DMS79 treated with DMSO at 0.1 percent for 48 hours (cell line): ENCODE results near the gene C8A.
A peak's percentile ranks its signal among the peaks of the same experiment; 100 is the strongest.

Experiments
- DNase-seq: peaks from one replicate; lab custom pipeline; 2025; lab: John Stamatoyannopoulos, UW

C8A gene

GRCh38 chr1:56854521-56855099 lies at the start of gene C8A:
C8A (plus strand) TSS chr1:56854797; CDS start chr1:56854902, 105 bp downstream.
- DNase-seq: no peak

DNA sequence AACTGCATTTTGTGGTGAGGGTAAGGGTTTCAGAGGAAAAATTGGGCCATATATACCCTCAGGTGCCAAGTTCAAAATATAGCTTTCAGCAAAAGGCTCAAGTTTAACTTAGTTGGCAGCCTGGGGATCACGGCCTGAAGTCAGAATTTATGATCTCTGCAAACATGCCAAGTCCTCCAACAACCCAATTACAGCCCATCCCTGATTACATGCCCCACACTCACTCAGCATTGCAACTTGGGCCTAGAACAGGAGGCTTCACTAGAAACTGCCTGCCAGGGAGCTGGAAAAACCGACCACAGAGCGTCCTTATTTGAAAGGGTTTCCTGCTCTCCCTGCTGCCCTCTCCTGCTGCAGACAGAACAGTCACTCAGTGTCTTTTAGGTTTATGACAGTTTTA lies 47.8 kb upstream of the C8A start:
- DNase-seq: no peak

- DNase-seq: peak; percentile 88
Observed at GRCh38 chr1:56808410-56808809, 46.2 kb upstream of the C8A start.

DNA sequence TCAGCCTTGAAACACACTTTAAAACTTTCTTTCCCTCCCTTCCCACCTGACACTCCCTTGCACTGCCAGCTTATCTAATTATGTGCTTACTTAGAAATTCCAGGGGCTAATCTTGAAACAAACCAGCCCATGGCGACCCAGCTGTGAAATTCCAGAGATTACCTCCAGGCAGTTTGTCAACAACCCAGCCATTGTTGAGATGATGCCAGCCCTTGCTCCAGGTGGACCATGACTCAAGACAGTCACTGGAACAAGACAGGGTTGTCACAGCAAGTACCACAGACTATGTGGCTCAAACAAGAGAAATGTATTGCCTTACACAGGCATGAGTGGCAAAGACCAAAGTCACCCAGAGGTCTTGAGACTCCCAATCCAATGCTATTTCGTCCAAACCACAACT lies 43.3 kb upstream of the C8A start:
- DNase-seq: peak; percentile 41

GRCh38 chr1:56814205-56814604 lies 40.4 kb upstream of the C8A start:
- DNase-seq: no peak

GRCh38 chr1:56816264-56816663 lies 38.3 kb upstream of the C8A start:
- DNase-seq: no peak

- no peak for DNase-seq
Observed at GRCh38 chr1:56816909-56817308, 37.7 kb upstream of the C8A start.

DNA sequence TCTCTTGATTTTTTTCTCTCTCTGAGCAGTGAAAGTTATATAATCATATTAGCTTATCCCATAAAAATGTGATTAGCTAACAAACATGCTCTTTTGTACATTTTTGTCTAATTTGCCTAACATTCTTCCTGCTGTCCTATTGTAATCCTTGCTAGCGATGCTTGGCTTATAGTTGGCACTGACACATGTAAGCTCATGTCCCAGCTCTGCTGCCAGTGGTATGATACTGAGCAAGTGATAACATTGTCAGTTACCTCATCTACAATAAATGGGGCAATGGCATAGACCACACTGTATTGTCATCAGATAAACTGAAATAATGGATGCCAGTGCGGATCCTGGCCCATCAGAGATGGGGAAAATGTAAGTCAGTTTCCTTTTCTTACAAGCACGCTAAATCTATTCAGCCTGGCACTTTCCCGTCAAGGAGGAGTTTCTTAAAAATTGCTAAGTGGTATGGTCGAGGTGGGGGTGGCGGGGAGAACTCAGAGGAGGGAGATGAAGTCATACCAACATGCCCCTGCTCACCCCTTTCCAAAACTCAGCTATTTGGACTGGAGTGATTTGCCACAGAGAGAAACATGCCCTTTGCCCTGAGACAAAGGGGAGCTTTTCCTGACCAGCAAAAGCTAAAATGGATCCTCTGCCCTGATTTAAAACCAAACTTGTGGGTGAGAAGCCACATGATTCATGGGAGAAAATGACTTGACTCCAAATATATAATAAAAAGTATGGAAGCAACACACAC lies 36.7 kb upstream of the C8A start:
- no peak for DNase-seq

- DNase-seq: no peak
Observed at GRCh38 chr1:56819387-56819899, 35.2 kb upstream of the C8A start, which contains the start of gene FYB2. FYB2 (minus strand) TSS chr1:56819404; CDS start chr1:56819290, 114 bp downstream.

DNA sequence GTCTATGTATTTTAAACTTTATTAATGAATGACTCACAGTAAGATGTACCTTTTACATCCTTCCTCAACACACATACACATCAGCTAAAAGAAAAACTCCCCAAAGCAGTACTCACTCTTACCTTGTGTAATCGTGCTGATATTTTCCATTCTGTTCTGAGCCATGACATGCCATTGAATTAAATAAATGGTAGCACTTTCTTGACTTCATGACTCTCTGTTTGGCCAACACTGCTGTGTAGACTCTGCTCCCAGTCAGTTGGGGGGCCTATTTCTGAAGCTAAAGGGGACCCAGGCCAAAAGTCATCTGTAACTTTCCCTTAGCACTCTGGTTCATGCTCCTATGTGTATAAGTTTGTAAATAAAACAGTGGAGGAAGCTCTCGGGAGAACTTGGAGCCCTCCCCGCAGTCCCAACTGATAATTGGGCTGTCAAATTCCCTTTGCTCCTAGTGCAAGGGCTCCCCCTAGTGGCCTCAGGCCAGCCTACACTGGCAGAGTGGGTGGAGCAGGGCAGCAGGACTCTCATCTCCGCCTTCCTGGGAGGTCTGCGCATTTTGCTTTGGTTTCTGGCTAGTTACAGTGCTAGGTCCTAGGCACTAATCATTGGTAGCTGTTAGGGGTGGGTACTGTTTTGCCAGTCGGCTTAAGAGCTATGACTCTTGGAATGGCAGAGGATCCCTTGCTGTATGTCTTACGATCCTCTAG lies 33.7 kb upstream of the C8A start:
- DNase-seq: peak; percentile 68

DNA sequence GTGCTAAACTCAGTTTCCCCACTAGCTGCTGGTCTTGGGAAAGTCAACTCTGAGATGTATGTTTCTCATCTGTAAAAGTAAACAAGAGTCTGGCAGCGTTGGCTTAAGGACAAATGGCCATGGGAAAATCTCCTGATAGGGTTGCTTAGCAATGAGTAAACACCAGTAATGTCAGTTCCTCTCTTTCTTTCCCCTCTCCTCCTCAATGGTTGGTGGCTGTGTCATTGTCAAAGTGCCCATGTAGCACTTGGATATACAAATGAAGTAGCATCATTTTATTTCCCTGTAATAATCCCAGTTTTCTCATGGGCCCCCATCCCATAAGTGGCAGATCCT lies 33.2 kb upstream of the C8A start:
- DNase-seq: no peak

DNA sequence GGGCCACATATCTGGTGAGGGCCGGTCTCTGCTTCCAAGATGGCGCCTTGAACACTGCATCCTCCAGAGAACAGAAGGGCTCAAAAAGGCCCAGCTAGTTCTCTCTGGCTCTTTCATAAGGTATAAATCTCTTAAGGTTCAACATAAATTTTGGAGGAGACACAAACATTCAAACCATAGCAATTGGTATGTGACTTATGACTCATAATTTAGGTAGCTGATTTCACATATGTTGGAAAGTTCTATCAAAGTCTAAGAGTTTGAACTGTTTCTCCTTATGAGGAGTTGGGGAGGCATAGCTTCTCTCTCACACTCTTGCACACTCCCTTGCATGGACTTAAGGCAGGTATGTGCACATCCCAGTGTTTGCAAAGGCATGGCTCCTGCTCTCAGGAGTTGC lies 30.3 kb upstream of the C8A start:
- no peak for DNase-seq

- no peak for DNase-seq
Observed at GRCh38 chr1:56824938-56825337, 29.7 kb upstream of the C8A start.

DNA sequence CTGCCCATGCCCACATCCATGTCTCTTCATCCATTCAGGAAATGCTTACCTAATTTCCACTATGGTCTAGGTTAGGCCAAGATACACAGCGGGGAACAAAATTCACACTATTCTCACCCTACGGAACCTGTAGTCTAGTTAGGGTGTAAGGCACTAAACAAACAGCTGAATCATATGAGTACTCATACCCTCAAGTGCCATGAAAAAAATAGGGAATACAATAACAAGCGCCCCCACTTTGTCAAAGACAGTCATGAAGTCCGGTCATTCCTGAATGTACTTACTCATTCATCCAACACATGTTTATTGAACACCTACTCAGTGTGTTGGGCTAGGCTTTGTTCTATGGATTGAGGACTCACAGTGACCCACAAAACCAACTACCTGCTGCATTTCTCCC lies 29.2 kb upstream of the C8A start:
- DNase-seq: no peak

DNA sequence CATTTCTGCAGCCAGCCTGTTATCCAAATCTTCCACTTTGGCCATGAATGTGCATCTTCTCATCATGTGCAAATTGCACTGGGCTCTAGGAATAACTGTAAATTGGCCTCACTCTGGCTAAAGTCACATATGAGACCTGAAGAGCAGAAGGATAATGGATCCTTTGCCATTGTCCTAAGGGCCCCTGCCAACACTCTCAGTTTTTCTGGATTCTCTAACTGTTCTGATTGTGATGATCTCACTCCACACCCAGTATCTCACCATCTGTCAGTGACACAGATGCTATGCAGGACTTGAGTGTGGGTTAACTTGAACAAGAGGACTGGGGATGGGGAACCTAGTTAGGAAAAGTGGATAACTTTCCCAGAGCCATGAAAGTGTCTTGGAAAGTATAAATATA lies 26.9 kb upstream of the C8A start:
- DNase-seq: no peak

DNA sequence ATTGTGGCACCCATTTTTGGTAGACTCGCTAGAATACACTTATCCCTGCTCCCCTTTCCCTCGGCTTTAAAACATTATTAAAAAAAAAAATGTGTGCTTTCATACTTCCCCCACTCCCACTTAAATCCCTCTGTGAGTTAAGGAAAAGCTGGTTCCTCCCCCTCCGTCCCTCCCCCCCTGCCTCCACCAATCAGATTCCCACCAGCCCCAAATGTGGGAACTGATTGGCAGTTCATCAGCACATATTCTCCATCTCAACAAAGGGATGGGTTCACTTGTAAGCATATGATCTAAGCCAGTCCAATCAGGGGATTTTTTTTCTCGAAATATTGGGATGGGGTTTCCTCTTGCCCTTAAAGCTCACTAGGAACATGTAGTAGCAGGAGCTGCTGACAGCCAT lies 24.5 kb upstream of the C8A start:
- no peak for DNase-seq

GRCh38 chr1:56831871-56832693 lies 22.5 kb upstream of the C8A start:
- peak; percentile 29 for DNase-seq

- DNase-seq: no peak
Observed at GRCh38 chr1:56833088-56833487, 21.5 kb upstream of the C8A start.

GRCh38 chr1:56834137-56834900 lies 20.3 kb upstream of the C8A start:
- no peak for DNase-seq

GRCh38 chr1:56835657-56836056 lies 18.9 kb upstream of the C8A start:
- no peak for DNase-seq

DNA sequence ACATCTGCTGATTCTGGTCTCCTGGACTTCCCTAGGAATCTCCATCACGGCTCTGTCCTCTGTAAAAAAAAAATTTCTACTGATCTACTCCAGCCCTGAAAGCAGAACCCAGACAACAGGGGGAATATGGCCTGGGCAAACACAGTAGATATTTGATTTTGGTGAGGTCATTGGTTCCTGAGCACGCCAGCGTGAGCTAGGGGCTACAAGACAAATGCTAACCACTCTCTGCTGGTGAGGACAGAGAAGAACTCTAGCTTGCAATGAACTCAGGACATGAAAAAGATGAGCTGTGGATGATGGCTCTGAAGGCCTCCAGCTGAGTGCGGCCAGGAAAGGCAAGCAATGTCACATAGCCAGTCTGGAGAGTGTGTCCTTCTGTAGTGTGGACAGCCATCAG lies 18.2 kb upstream of the C8A start:
- no peak for DNase-seq
